Measurements from ENCODE around the gene UNC5B.

UNC5B gene

GRCh38 chr10:71348850-71349249, 136.5 kb downstream of the UNC5B start:
- no peak for DNase-seq

- no peak for DNase-seq
Observed at GRCh38 chr10:71349406-71349805, 137.0 kb downstream of the UNC5B start.

DNA sequence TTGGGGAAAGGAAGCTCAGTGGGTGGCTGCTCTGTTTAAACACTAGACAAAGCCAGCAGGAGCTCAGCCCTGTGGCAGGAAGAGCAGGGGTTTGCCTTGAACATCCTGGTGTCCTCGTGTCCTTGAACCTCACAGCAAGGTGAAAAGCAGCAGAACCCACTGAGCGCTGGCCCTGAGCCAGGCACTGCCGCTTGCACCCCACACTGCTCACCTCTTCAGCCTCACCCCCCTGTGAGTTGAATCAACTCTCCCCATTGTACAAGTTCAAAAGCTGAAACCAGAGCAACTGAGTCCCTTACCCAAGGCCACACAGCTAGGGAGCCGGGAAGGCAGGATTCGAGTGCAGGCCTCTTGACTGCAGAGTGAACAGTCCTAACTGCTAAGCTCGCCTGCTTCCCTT, 138.7 kb downstream of the UNC5B start:
- DNase-seq: no peak

DNA sequence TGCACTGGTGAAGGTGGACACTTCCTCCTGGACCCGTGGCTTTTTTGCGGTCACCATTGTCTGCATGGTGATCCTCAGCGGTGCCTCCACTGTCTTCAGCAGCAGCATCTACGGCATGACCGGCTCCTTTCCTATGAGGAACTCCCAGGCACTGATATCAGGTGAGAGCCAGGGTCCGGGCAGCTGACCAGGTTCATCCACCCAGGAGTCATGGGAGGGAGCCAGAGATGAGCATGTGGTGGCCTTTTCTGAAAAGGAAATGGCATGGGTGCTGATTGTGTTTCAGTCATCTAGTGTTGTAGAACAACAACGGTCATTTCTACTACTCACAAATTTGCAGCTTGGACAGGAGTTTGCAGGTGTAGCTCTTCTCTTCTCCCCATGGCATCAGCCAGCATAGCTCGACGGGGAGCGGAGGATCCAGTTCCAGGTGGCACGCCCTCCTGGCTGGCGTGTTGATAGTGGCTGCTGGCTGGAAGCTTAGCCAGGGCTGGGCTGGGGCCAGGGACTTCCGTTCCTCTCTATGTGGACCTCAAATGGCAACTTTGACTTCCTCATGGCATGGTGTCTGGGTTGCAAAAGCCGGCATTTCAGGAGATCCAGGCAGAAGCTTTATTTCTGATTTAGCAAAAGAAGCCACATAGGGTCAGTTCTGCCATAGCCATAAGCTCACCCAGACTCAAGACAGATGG, 139.4 kb downstream of the UNC5B start:
- peak; percentile 23 for DNase-seq
